Activated T-cell treated with anti-CD3 and anti-CD28 coated beads for 4 hours (primary cell): ENCODE results near the gene CDCA7L.
"Not testable (repeated sequence)": the region's sequence is repeated elsewhere in the genome, so short reads cannot be mapped to it uniquely, and the experiment has no call there.

ENCODE experiments used
- DNase-seq: peaks from one replicate; pipeline ENCODE4 v3.0.0-alpha.2; 2020

Gene CDCA7L

GRCh38 chr7:21903020-21903786 lies 42.5 kb downstream of the CDCA7L start:
- no peak for DNase-seq

GRCh38 chr7:21902240-21902639 lies 43.5 kb downstream of the CDCA7L start:
- DNase-seq = no peak

- DNase-seq = no peak
These were observed 47.3 kb downstream of the CDCA7L start for GRCh38 chr7:21898265-21898930.

GRCh38 chr7:21893401-21893800 lies 52.3 kb downstream of the CDCA7L start:
- no peak for DNase-seq

- DNase-seq = no peak
These were observed 54.4 kb downstream of the CDCA7L start for GRCh38 chr7:21891291-21891690.

- DNase-seq = no peak
These were observed 57.9 kb downstream of the CDCA7L start for GRCh38 chr7:21887779-21888178.

GRCh38 chr7:21887353-21887752 lies 58.3 kb downstream of the CDCA7L start:
- DNase-seq = no peak

- no peak for DNase-seq
These were observed 59.3 kb downstream of the CDCA7L start for GRCh38 chr7:21886396-21886795.

- no peak for DNase-seq
These were observed 61.2 kb downstream of the CDCA7L start for GRCh38 chr7:21884496-21884895.

GRCh38 chr7:21883501-21883900 lies 62.2 kb downstream of the CDCA7L start:
- not testable (repeated sequence) for DNase-seq

- DNase-seq = no peak
These were observed 62.6 kb downstream of the CDCA7L start for GRCh38 chr7:21883069-21883468.

GRCh38 chr7:21869785-21870402 lies 75.8 kb downstream of the CDCA7L start:
- no peak for DNase-seq

- no peak for DNase-seq
These were observed 77.2 kb downstream of the CDCA7L start for GRCh38 chr7:21868576-21868850.

- DNase-seq = no peak
These were observed 77.7 kb downstream of the CDCA7L start for GRCh38 chr7:21867816-21868575.

- DNase-seq = no peak
These were observed 78.5 kb downstream of the CDCA7L start for GRCh38 chr7:21867226-21867625.

GRCh38 chr7:21866731-21867130 lies 79.0 kb downstream of the CDCA7L start:
- no peak for DNase-seq

GRCh38 chr7:21865631-21866204 lies 80.0 kb downstream of the CDCA7L start:
- not testable (repeated sequence) for DNase-seq

- no peak for DNase-seq
These were observed 94.1 kb downstream of the CDCA7L start for GRCh38 chr7:21851559-21851967.
